ENCODE data around the gene TOB2.

Gene TOB2

GRCh38 chr22:41398921-41399320 lies 47.7 kb downstream of the TOB2 start:
- Histone ChIP-seq H3K27ac (ENCODE audit: low read depth, low read length) (no peak overlapping the region), H3K9ac (ENCODE audit: low read length) (no peak overlapping the region)
- TF ChIP-seq EZH2phosphoT487 (conservative IDR thresholded peaks at IDR 0.05; ENCODE audit: low read length): no peak
- TF ChIP-seq, protein P1, sequence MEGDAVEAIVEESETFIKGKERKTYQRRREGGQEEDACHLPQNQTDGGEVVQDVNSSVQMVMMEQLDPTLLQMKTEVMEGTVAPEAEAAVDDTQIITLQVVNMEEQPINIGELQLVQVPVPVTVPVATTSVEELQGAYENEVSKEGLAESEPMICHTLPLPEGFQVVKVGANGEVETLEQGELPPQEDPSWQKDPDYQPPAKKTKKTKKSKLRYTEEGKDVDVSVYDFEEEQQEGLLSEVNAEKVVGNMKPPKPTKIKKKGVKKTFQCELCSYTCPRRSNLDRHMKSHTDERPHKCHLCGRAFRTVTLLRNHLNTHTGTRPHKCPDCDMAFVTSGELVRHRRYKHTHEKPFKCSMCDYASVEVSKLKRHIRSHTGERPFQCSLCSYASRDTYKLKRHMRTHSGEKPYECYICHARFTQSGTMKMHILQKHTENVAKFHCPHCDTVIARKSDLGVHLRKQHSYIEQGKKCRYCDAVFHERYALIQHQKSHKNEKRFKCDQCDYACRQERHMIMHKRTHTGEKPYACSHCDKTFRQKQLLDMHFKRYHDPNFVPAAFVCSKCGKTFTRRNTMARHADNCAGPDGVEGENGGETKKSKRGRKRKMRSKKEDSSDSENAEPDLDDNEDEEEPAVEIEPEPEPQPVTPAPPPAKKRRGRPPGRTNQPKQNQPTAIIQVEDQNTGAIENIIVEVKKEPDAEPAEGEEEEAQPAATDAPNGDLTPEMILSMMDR (IDR thresholded peaks at IDR 0.05; ENCODE audit: insufficient read depth, low read length, poor library complexity, severe bottlenecking): no peak

GRCh38 chr22:41397143-41397811 lies 49.3 kb downstream of the TOB2 start:
- H3K9ac ChIP-seq (ENCODE audit: low read length): no peak overlapping the region
- TF ChIP-seq, protein P1 (IDR thresholded peaks at IDR 0.05; ENCODE audit: insufficient read depth, low read length, poor library complexity, severe bottlenecking): no peak
- TF ChIP-seq EZH2phosphoT487 (conservative IDR thresholded peaks at IDR 0.05; ENCODE audit: low read length): no peak
- H3K4me3 ChIP-seq (ENCODE audit: insufficient read depth, low read length, poor library complexity, severe bottlenecking): no peak overlapping the region
- H4K20me1 ChIP-seq (ENCODE audit: low read depth, low read length): no peaks in the 10 kb centered on the region
- H2AFZ ChIP-seq (ENCODE audit: low read depth, low read length, severe bottlenecking): no peak overlapping the region
- H3K9me3 ChIP-seq (ENCODE audit: insufficient read depth, low read length): no peaks in the 10 kb centered on the region
- H3F3A ChIP-seq (ENCODE audit: insufficient read depth): no peaks in the 10 kb centered on the region
- H3K79me2 ChIP-seq (ENCODE audit: insufficient read depth, low read length): no peaks in the 10 kb centered on the region
- no peak overlapping the region for H3K4me2 ChIP-seq (ENCODE audit: low read depth, low read length, poor library complexity, severe bottlenecking)
- no peaks in the 10 kb centered on the region for H3K36me3 ChIP-seq (ENCODE audit: low read length)
- no peaks in the 10 kb centered on the region for H3K27me3 ChIP-seq (ENCODE audit: low read length)
- H3K9me2 ChIP-seq (replicated peaks; ENCODE audit: insufficient read depth, low read length): no peaks in the 10 kb centered on the region
- no peak overlapping the region for H3K27ac ChIP-seq (ENCODE audit: low read depth, low read length)

More at GRCh38 chr22:41398921-41399320, 47.7 kb downstream of the TOB2 start:
- H3K36me3 ChIP-seq (ENCODE audit: low read length): no peaks in the 10 kb centered on the region
- H3F3A ChIP-seq (ENCODE audit: insufficient read depth): no peaks in the 10 kb centered on the region
- H3K4me3 ChIP-seq (ENCODE audit: insufficient read depth, low read length, poor library complexity, severe bottlenecking): no peak overlapping the region
- H3K27me3 ChIP-seq (ENCODE audit: low read length): no peaks in the 10 kb centered on the region
- no peaks in the 10 kb centered on the region for H3K9me2 ChIP-seq (replicated peaks; ENCODE audit: insufficient read depth, low read length)
- no peaks in the 10 kb centered on the region for H3K79me2 ChIP-seq (ENCODE audit: insufficient read depth, low read length)
- H4K20me1 ChIP-seq (ENCODE audit: low read depth, low read length): no peaks in the 10 kb centered on the region
- no peak overlapping the region for H2AFZ ChIP-seq (ENCODE audit: low read depth, low read length, severe bottlenecking)
- no peak overlapping the region for H3K4me2 ChIP-seq (ENCODE audit: low read depth, low read length, poor library complexity, severe bottlenecking)
- H3K9me3 ChIP-seq (ENCODE audit: insufficient read depth, low read length): no peaks in the 10 kb centered on the region

- H3K27ac ChIP-seq (ENCODE audit: low read depth, low read length): no peak overlapping the region
- TF ChIP-seq, protein P1 (IDR thresholded peaks at IDR 0.05; ENCODE audit: insufficient read depth, low read length, poor library complexity, severe bottlenecking): no peak
- no peak for TF ChIP-seq EZH2phosphoT487 (conservative IDR thresholded peaks at IDR 0.05; ENCODE audit: low read length)
- no peak overlapping the region for H3K4me2 ChIP-seq (ENCODE audit: low read depth, low read length, poor library complexity, severe bottlenecking)
- H3K36me3 ChIP-seq (ENCODE audit: low read length): no peaks in the 10 kb centered on the region
- no peak overlapping the region for H3K9ac ChIP-seq (ENCODE audit: low read length)
- H3F3A ChIP-seq (ENCODE audit: insufficient read depth): no peaks in the 10 kb centered on the region
- H4K20me1 ChIP-seq (ENCODE audit: low read depth, low read length): no peaks in the 10 kb centered on the region
- H2AFZ ChIP-seq (ENCODE audit: low read depth, low read length, severe bottlenecking): no peak overlapping the region
- no peaks in the 10 kb centered on the region for H3K79me2 ChIP-seq (ENCODE audit: insufficient read depth, low read length)
- H3K9me3 ChIP-seq (ENCODE audit: insufficient read depth, low read length): no peaks in the 10 kb centered on the region
- H3K27me3 ChIP-seq (ENCODE audit: low read length): no peaks in the 10 kb centered on the region
- H3K4me3 ChIP-seq (ENCODE audit: insufficient read depth, low read length, poor library complexity, severe bottlenecking): no peak overlapping the region
- no peaks in the 10 kb centered on the region for H3K9me2 ChIP-seq (replicated peaks; ENCODE audit: insufficient read depth, low read length)
Measured at GRCh38 chr22:41395531-41396240, 50.9 kb downstream of the TOB2 start.
